ENCODE measurements around the gene NGLY1. TPM values are rescaled to one million over a fixed set of nuclear protein-coding genes. Genes with fewer than 3 reads are reported as not detected.

NGLY1 gene
- total RNA-seq, 2 donors from 2014 or later, result 50.3 to 50.5 TPM

DNA sequence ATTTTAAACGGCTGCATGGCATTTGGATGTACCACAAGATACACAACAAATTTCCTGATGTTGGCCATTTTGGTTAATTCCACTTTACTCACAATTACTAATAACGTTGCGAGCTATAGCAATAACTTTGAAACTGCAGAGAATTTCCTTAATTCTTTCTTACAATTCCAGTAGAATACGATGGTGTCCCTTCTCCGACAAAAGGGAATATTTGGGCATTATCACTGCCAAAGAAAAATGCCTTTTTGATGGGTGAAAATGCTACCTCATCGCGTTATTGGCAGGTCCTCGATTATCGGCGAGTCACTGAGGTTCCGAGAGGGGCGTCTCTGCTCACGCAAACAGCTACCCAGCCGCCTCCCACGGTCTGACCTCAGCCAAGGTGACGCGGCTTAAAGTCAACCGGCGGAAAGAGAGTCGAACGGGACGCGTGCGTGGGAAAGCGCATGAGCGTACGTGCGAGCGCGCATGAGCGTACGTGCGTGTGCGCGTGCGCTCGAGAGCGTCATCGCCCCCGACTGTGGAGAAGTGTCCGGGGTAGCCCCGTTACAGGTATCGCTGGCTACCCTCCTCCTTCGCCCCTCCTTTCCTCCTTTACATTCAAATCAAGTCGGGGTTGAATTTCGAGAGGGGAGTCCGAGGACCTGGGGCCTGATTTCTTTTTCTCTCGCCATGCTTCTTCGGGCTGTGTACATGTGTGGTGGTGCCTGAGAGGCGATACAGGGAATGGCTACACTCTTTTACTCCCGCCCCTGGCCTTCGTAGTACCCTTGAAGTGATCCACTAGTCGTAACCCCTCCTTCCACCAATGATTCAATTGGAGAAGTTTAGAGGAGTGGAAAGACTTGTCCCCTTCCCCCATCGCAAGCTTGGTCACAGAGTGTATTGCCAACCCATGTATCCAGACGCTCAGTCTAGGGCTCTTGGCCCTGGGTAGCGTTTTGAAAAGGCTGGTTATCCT, 6.6 kb upstream of the NGLY1 start, which contains the start of gene OXSM:
OXSM (plus strand) TSS at position 495 of the 961 bp plus-strand sequence. CDS start 931 bp downstream, outside the sequence.
- Histone ChIP-seq H3K4me3 (peak within 1 kb of the TSS; percentile 59), H3K9ac (ENCODE audit: low read depth in 2 of 2, low read length in 2 of 2) (peak within 1 kb of the TSS; percentile 73 to 81), H3K27ac (peak within 1 kb of the TSS; percentile 84), H3K9me3 (no peaks in the 10 kb centered on the region), H3K4me1 (peaks cover 4% of the 10 kb centered on the region), H3K36me3 (no peaks in the 10 kb centered on the region), H3K27me3 (no peaks in the 10 kb centered on the region)
- TF ChIP-seq CTCF (IDR thresholded peaks at IDR 0.05), result no peak
- peak; percentile 90 for DNase-seq
- intact Hi-C loops (cut with DNase I), result no loop called here

DNA sequence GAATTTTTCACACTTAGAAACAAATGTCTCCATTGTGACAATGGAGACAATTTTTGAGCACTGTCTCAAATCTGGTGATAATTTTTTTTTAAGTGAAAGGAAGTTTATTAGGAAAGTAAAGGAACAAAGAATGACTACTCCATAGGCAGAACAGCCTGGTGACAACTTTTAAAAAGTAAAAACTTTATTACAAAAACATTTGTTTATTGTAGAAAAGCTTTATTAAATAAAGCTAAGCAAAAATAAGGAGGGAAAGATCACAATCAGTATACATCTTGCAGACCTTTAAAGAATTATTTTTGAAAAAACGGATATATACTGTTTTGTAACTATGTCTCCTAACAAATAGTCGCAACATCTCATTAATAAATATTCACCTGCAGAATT, 6.0 kb upstream of the NGLY1 start:
- Histone ChIP-seq H3K27ac (peak overlapping the region; percentile 84), H3K9ac (ENCODE audit: low read depth in 2 of 2, low read length in 2 of 2) (peak overlapping the region; percentile 73 to 81), H3K36me3 (no peaks in the 10 kb centered on the region), H3K4me3 (peak overlapping the region; percentile 59), H3K4me1 (peaks cover 4% of the 10 kb centered on the region), H3K9me3 (no peaks in the 10 kb centered on the region), H3K27me3 (no peaks in the 10 kb centered on the region)
- no peak for DNase-seq
- no peak for TF ChIP-seq CTCF (IDR thresholded peaks at IDR 0.05)
- intact Hi-C loops (cut with DNase I), result no loop called here

DNA sequence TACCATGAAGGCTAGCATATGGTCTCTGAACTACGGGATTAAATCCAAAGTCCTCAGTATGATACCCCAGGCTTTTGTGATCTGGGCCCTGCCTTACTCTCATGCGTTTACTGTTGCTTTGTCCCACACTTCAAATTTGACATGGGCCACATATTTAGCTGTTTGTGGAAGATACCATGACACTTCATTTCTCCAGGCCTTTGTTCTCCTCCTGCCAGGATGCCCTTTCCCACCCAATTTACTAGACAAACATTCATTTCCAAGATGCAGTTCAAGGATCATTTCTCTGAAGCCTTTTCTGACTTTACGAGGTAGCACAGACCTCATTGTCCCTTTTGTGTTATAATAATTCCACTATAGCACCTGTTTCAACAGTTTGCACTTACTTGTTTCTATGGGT, 4.4 kb upstream of the NGLY1 start:
- Histone ChIP-seq H3K4me1 (peaks cover 4% of the 10 kb centered on the region), H3K27me3 (no peaks in the 10 kb centered on the region), H3K9ac (ENCODE audit: low read depth in 2 of 2, low read length in 2 of 2) (peak overlapping the region in 1 of 2 donors; percentile 15), H3K27ac (peak overlapping the region; percentile 42), H3K36me3 (no peaks in the 10 kb centered on the region), H3K4me3 (no peak overlapping the region), H3K9me3 (no peaks in the 10 kb centered on the region)
- DNase-seq, result no peak
- intact Hi-C loops (cut with DNase I), result no loop called here
- TF ChIP-seq CTCF (IDR thresholded peaks at IDR 0.05), result no peak

DNA sequence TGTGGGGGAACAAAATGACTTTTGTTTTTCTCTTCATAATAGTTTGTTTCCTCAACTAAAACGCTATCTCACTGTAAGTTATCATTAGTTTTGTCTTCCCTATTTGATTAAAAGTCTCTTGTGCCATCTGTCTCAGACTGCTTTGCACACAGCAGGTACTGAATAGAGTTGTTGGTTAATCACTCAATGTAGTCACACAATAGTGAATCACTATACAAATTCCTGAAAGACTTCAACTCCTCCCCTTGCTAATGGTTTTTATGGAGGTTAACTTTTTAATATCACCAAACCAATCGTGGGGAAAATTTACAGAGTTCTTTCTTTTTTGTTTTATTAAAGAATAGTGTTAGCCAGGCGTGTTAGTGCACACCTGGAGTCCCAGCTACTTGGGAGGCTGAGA, 2.6 kb upstream of the NGLY1 start:
- TF ChIP-seq CTCF (IDR thresholded peaks at IDR 0.05), result no peak
- Histone ChIP-seq H3K36me3 (no peaks in the 10 kb centered on the region), H3K4me1 (peaks cover 9% of the 10 kb centered on the region), H3K27me3 (no peaks in the 10 kb centered on the region), H3K27ac (no peak overlapping the region), H3K9ac (ENCODE audit: low read depth in 2 of 2, low read length in 2 of 2) (no peak overlapping the region), H3K9me3 (no peaks in the 10 kb centered on the region), H3K4me3 (no peak overlapping the region)
- intact Hi-C loops (cut with DNase I), result no loop called here
- no peak for DNase-seq

- intact Hi-C loops (cut with DNase I), result loop anchor here (5.0 kb wide), 1 partner anchor 123 kb away; the partner anchor contains the start of gene TOP2B
These were observed 1.7 kb upstream of the NGLY1 start for GRCh38 chr3:25784971-25785370.

More at GRCh38 chr3:25784971-25785370, 1.7 kb upstream of the NGLY1 start:
- Histone ChIP-seq H3K27me3 (no peaks in the 10 kb centered on the region), H3K9me3 (no peaks in the 10 kb centered on the region), H3K9ac (ENCODE audit: low read depth in 2 of 2, low read length in 2 of 2) (no peak overlapping the region), H3K4me1 (peaks cover 9% of the 10 kb centered on the region), H3K4me3 (no peak overlapping the region), H3K27ac (no peak overlapping the region), H3K36me3 (no peaks in the 10 kb centered on the region)
- no peak for DNase-seq
- no peak for TF ChIP-seq CTCF (IDR thresholded peaks at IDR 0.05)
